RWPE1 (cell line): Measurements from ENCODE around the gene UBA7.
A peak's percentile ranks its signal among the peaks of the same experiment; 100 is the strongest.

Experiments
- CTCF ChIA-PET: fragments of 350-600 bp; sonication (Branson Sonifier 250); formaldehyde crosslinking; extraction: SDS; loops from one replicate; lab custom pipeline; 2021; lab: Yijun Ruan, JAX
- POLR2A ChIA-PET: fragments of 400-600 bp; formaldehyde crosslinking; extraction: SDS; loops from one replicate; lab custom pipeline; 2020; ENCODE audit warnings: antibody characterized with exemption; ENCODE audit not compliant: low non-redundant PET; lab: Yijun Ruan, JAX
- DNase-seq: peaks from one replicate; pipeline ENCODE4 v3.0.0; 2012; ENCODE audit warnings: low spot score
- H3K27ac ChIP-seq: fragments of 450-650 bp; 2 replicates; pipeline ENCODE4 v1.5.1; 2017
- TF ChIP-seq, protein P1 (sequence below): fragments of 450-650 bp; conservative IDR thresholded peaks from 2 replicates; pipeline ENCODE4 v1.5.1; 2017; ENCODE audit warnings: low read depth, mild to moderate bottlenecking

UBA7 gene

DNA sequence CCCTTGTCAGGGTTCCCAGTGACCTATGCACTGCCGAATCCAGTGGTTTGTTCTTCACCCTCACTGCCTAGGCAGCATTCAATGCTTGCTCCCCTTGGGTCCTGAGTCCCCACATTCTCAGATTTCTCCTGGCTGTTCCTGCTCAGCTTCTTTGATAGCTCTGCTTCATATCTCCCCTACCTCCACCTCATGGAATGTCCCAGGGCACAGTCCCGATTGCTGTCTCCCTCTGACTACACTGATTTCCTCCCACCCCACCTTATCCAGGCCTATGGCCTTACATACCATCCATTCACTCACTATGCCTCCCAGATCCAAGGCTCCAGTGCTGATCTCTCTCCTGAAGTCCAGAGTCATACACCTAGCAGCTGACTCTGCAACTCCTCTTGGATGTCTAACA, 12.6 kb downstream of the UBA7 start:
- no peak for DNase-seq
- POLR2A ChIA-PET, result no interaction called here
- H3K27ac ChIP-seq, result no peak overlapping the region
- TF ChIP-seq, protein P1, sequence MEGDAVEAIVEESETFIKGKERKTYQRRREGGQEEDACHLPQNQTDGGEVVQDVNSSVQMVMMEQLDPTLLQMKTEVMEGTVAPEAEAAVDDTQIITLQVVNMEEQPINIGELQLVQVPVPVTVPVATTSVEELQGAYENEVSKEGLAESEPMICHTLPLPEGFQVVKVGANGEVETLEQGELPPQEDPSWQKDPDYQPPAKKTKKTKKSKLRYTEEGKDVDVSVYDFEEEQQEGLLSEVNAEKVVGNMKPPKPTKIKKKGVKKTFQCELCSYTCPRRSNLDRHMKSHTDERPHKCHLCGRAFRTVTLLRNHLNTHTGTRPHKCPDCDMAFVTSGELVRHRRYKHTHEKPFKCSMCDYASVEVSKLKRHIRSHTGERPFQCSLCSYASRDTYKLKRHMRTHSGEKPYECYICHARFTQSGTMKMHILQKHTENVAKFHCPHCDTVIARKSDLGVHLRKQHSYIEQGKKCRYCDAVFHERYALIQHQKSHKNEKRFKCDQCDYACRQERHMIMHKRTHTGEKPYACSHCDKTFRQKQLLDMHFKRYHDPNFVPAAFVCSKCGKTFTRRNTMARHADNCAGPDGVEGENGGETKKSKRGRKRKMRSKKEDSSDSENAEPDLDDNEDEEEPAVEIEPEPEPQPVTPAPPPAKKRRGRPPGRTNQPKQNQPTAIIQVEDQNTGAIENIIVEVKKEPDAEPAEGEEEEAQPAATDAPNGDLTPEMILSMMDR, result no peak
- CTCF ChIA-PET, result interaction anchor here (5.7 kb wide), 1 partner anchor 38 kb away, joined by 40 read pairs; no protein-coding TSS in a partner anchor

DNA sequence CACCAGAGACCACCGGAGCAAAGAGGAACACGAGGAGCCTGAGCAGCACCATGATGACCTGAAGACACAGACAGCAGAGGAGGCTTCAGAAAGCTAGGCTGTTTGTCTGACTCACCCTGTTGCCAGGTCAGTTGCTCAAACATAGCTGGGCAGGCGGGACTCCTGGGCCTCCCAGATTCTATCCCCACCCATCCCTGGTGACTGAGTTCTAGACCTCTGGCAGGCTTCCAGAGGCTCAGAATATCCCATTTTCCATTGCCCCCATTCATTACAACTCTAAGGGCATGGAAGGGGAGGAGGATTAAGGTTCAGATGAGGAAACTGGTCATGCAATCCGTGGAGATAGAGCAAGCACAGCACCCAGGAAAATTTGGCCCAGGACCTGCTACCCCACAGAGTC, 14.0 kb downstream of the UBA7 start, which contains the start of gene CDHR4:
TSS of gene CDHR4 (minus strand) at position 113 of the 400 bp plus-strand sequence. CDS start at position 52, 61 bp downstream.
- CTCF ChIA-PET, result interaction anchor here (5.7 kb wide), 1 partner anchor 40 kb away, joined by 40 read pairs; no protein-coding TSS in a partner anchor
- peak; percentile 79 for DNase-seq
- POLR2A ChIA-PET, result no interaction called here
- TF ChIP-seq, protein P1, result no peak
- H3K27ac ChIP-seq, result peak within 1 kb of the TSS; percentile 73

DNA sequence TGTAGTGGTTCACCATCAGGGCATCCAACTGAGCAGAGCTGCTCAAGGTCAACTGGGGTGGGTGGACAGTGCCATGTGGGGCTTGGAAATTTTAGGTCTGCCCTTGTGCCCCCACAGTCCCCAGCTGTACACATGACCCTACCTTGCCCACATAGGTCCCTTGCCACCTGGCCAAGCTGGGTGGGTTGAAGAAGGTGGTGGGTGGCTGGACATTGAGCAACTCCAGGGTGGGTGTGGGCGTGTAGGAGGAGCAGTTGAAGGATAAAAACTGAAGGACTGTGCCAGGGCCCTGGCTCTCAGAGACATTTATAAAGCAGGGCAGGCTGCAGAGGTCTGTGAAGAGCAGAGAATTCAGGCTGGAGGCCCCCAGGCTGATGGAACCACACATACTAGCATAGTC, 14.6 kb downstream of the UBA7 start:
- DNase-seq, result no peak
- H3K27ac ChIP-seq, result peak overlapping the region; percentile 73
- TF ChIP-seq, protein P1, result no peak
- POLR2A ChIA-PET, result no interaction called here
- CTCF ChIA-PET, result interaction anchor here (5.7 kb wide), 1 partner anchor 40 kb away, joined by 40 read pairs; no protein-coding TSS in a partner anchor

DNA sequence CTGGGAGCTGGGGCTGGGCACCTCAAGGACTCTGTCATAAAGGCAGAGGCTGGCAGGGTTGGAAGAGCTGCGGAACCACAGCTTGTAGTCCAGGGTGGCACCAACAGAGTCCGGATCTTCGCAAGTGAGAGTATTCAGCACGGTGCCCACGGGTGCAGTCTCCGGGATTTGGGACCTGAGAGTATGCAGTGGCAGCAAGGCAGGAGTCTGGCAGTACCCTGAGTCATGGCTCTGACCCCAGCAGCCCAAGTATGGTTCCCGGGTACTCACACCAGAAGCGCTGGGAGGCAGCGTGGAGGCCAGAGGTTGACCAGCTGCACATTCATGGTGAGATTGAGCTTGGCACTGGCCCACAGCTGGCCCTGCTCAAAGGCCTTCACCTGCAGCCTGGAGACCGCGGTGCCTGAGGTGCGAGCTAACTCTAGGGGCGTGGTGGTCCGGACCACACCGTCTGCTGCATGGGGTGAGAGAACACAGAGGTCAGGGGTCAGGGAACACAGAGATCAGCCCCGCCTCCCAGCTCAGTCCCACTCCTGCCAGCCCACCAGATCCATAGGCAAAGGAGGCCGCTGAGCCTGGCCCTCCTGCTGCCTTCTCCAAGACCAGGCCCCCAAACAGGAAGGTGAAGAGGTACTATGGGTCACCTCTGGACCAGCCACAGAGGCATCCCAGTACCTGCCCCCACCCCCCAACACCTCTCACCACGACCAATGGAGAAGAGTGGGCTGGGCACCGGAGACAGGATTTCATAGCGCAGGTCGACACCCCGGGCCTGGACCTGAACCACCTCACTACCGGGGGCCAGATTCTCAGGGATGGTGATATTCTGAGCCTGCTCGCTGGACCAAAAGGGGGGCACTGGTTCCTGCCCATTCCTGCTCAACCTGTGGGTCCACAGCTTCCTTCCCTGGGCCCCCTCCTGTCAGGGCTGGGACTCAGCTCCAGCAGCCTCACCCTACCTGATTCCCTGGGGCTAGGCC, 18.5 kb downstream of the UBA7 start:
- DNase-seq, result no peak
- TF ChIP-seq, protein P1, result no peak
- CTCF ChIA-PET, result no interaction called here
- POLR2A ChIA-PET, result no interaction called here
- H3K27ac ChIP-seq, result no peak overlapping the region

DNA sequence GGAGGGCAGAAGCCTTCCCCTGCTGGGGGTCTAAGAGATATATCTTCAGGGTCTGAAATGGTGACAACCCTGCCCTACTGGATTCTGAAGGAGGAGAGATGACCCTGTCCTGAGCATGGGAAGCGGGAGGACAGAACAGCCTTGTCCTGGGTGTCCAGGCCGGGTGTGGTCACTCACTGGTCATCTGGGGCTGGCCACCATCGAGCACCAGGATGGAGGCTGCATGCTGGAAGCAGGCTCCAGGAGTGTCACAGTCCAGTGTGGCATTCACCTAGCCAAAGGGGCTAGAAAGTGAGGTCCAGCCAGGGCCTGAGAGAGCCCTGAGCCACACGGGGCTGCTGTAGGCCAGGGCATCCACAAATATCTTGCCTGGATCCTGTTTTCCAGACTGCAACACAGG, 19.3 kb downstream of the UBA7 start:
- ChIA-PET POLR2A (no interaction called here), CTCF (no interaction called here)
- TF ChIP-seq, protein P1, result no peak
- H3K27ac ChIP-seq, result no peak overlapping the region
- DNase-seq, result no peak

DNA sequence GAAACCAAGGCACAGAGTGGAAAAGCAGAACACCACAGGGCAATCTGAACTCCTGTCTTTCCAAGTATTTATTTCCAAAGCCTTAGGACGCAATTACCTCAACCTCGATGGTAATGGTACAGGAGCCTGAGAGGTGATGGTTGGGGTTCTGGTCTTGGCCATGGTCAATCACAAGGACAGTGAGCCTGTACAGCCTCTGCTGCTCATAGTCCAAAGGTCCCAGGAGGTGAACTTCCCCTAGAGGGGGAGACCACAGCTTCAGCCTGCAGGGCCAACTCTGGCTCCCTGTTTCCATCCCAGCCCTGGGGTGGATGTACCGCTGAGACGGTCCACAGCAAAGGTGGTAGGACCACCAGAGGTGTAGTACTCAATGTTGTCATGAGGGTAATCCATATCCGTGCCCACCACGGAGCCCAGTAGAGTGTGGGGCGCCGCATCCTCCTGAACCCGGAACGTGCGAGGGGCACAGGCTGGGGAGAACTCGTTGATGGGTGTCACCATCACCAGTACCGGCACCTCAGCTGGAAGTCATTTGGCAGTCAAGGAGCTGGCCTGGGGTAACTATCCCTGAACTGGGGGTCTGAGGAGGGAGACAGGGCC, 20.2 kb downstream of the UBA7 start:
- CTCF ChIA-PET, result no interaction called here

More for the DNA sequence above, 20.2 kb downstream of the UBA7 start:
- no peak for DNase-seq
- TF ChIP-seq, protein P1, result no peak
- POLR2A ChIA-PET, result no interaction called here
- no peak overlapping the region for H3K27ac ChIP-seq
